PC-3 (cell line): Measurements from ENCODE around the gene LRRC31.

Experiments
- EZH2 ChIP-seq: fragments of 300-600 bp; sonication (generic); IDR thresholded peaks from one replicate; pipeline ENCODE4 v1.6.1; 2017; ENCODE audit warnings: antibody characterized with exemption, mild to moderate bottlenecking, low read length; ENCODE audit not compliant: unreplicated experiment
- EZH2phosphoT487 ChIP-seq: fragments of 300-600 bp; sonication (generic); IDR thresholded peaks from 2 replicates; pipeline ENCODE4 v1.6.1; 2018; ENCODE audit warnings: mild to moderate bottlenecking, antibody characterized with exemption, low read length, borderline replicate concordance
- TF ChIP-seq, protein P1 (sequence below): fragments of 300-600 bp; sonication (generic); conservative IDR thresholded peaks from 2 replicates; pipeline ENCODE4 v1.5.1; 2017; ENCODE audit warnings: antibody characterized with exemption, low read depth, mild to moderate bottlenecking, low read length

DNA sequence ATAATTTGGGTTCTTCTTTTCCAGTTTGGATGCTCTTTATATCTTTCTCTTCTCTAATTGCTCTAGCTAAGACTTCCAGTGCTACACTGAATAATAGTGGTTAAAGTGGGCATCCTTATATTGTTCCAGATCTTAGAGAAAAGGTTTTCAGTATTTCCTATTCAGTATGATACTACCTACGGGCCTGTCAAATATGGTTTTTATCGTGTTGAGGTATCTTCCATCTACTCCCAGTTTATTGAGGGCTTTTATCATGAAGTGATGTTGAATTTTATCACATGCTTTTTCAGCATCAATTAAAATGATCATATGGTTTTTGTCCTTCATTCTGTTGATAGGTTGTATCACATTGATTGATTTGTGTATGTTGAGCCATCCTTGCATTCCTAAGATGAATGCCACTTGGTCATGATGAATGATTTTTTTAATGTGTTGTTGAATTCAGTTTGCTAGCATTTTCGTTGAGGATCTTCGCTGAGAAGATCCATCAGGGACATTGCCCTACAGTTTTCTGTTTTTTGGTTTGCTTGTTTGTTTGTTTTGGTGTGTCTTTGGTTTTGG is 54.1 kb downstream of the LRRC31 start:
- TF ChIP-seq, protein P1, sequence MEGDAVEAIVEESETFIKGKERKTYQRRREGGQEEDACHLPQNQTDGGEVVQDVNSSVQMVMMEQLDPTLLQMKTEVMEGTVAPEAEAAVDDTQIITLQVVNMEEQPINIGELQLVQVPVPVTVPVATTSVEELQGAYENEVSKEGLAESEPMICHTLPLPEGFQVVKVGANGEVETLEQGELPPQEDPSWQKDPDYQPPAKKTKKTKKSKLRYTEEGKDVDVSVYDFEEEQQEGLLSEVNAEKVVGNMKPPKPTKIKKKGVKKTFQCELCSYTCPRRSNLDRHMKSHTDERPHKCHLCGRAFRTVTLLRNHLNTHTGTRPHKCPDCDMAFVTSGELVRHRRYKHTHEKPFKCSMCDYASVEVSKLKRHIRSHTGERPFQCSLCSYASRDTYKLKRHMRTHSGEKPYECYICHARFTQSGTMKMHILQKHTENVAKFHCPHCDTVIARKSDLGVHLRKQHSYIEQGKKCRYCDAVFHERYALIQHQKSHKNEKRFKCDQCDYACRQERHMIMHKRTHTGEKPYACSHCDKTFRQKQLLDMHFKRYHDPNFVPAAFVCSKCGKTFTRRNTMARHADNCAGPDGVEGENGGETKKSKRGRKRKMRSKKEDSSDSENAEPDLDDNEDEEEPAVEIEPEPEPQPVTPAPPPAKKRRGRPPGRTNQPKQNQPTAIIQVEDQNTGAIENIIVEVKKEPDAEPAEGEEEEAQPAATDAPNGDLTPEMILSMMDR = no peak
- TF ChIP-seq EZH2 = no peak
- TF ChIP-seq EZH2phosphoT487 = no peak
